GM19372 (cell line): ENCODE results near the gene ABCB11.

Experiments
- ATAC-seq: cut with Tn5 transposase; IDR thresholded peaks from one replicate; pipeline ENCODE4 v1.9.1; 2021; ENCODE audit warnings: mild to moderate bottlenecking, low read depth, moderate library complexity; ENCODE audit not compliant: unreplicated experiment

The ABCB11 gene

GRCh38 chr2:169010633-169011460 is 20.3 kb downstream of the ABCB11 start:
- no peak for ATAC-seq

- ATAC-seq = no peak
These were observed 21.1 kb downstream of the ABCB11 start for GRCh38 chr2:169009865-169010579.

- no peak for ATAC-seq
These were observed 23.2 kb downstream of the ABCB11 start for GRCh38 chr2:169007941-169008340.

GRCh38 chr2:169007356-169007755 is 23.8 kb downstream of the ABCB11 start:
- no peak for ATAC-seq

GRCh38 chr2:169006665-169007064 is 24.5 kb downstream of the ABCB11 start:
- no peak for ATAC-seq

GRCh38 chr2:169005994-169006393 is 25.1 kb downstream of the ABCB11 start:
- no peak for ATAC-seq

GRCh38 chr2:169005080-169005598 is 26.0 kb downstream of the ABCB11 start:
- ATAC-seq = no peak

- no peak for ATAC-seq
These were observed 28.9 kb downstream of the ABCB11 start for GRCh38 chr2:169002161-169002738.

GRCh38 chr2:169001116-169001815 is 29.9 kb downstream of the ABCB11 start:
- ATAC-seq = no peak

- no peak for ATAC-seq
These were observed 31.4 kb downstream of the ABCB11 start for GRCh38 chr2:168999668-169000213.

GRCh38 chr2:168998609-168999211 is 32.4 kb downstream of the ABCB11 start:
- no peak for ATAC-seq

GRCh38 chr2:168997794-168998193 is 33.3 kb downstream of the ABCB11 start:
- ATAC-seq = no peak

- no peak for ATAC-seq
These were observed 34.0 kb downstream of the ABCB11 start for GRCh38 chr2:168997118-168997521.

GRCh38 chr2:168995744-168996143 is 35.4 kb downstream of the ABCB11 start:
- no peak for ATAC-seq

- no peak for ATAC-seq
These were observed 37.6 kb downstream of the ABCB11 start for GRCh38 chr2:168993538-168993937.

- ATAC-seq = no peak
These were observed 38.4 kb downstream of the ABCB11 start for GRCh38 chr2:168992591-168993349.

- ATAC-seq = no peak
These were observed 39.1 kb downstream of the ABCB11 start for GRCh38 chr2:168992026-168992425.

GRCh38 chr2:168988755-168989154 is 42.4 kb downstream of the ABCB11 start:
- no peak for ATAC-seq

- ATAC-seq = no peak
These were observed 44.7 kb downstream of the ABCB11 start for GRCh38 chr2:168986398-168986943.
